GM06990 (cell line): ENCODE measurements around the gene ART5.

Experiments
- DNase-seq: peaks from one replicate; pipeline ENCODE4 v3.0.0-alpha.2; 2011; ENCODE audit not compliant: insufficient read length; ENCODE audit errors: extremely low read depth
- H3K27me3 ChIP-seq: replicated peaks from 2 replicates; pipeline ENCODE4 v1.6.0; 2011; ENCODE audit warnings: low read length; ENCODE audit not compliant: control insufficient read depth, insufficient read depth
- H3K36me3 ChIP-seq: 2 replicates; pipeline ENCODE4 v1.5.1; 2011; ENCODE audit warnings: low read length; ENCODE audit not compliant: control insufficient read depth, insufficient read depth
- H3K4me3 ChIP-seq: replicated peaks from 2 replicates; pipeline ENCODE4 v1.5.1; 2011; ENCODE audit warnings: low read depth, mild to moderate bottlenecking, control low read depth, low read length
- CTCF ChIP-seq: IDR thresholded peaks from 2 replicates; pipeline ENCODE4 v1.5.1; 2011; ENCODE audit warnings: low read length, control low read depth, mild to moderate bottlenecking, inconsistent platforms; ENCODE audit not compliant: insufficient read depth, poor library complexity, severe bottlenecking

The ART5 gene

GRCh38 chr11:3669128-3669527, 27.3 kb upstream of the ART5 start:
- Histone ChIP-seq H3K4me3 (no peak overlapping the region), H3K27me3 (no peaks in the 10 kb centered on the region), H3K36me3 (peaks cover 30% of the 10 kb centered on the region)
- DNase-seq, result no peak
- no peak for TF ChIP-seq CTCF

GRCh38 chr11:3667149-3668035, 25.6 kb upstream of the ART5 start:
- DNase-seq, result no peak
- H3K4me3 ChIP-seq, result no peak overlapping the region
- no peaks in the 10 kb centered on the region for H3K27me3 ChIP-seq
- TF ChIP-seq CTCF, result no peak
- peaks cover 30% of the 10 kb centered on the region for H3K36me3 ChIP-seq

GRCh38 chr11:3666023-3666530, 24.3 kb upstream of the ART5 start:
- no peak for DNase-seq
- Histone ChIP-seq H3K27me3 (no peaks in the 10 kb centered on the region), H3K36me3 (peaks cover 25% of the 10 kb centered on the region), H3K4me3 (no peak overlapping the region)
- no peak for TF ChIP-seq CTCF

GRCh38 chr11:3665336-3666022, 23.7 kb upstream of the ART5 start:
- no peak for TF ChIP-seq CTCF
- no peak overlapping the region for H3K4me3 ChIP-seq
- peaks cover 24% of the 10 kb centered on the region for H3K36me3 ChIP-seq
- DNase-seq, result no peak
- H3K27me3 ChIP-seq, result no peaks in the 10 kb centered on the region

GRCh38 chr11:3664032-3664630, 22.3 kb upstream of the ART5 start:
- Histone ChIP-seq H3K4me3 (no peak overlapping the region), H3K36me3 (peaks cover 18% of the 10 kb centered on the region), H3K27me3 (no peaks in the 10 kb centered on the region)
- no peak for TF ChIP-seq CTCF
- DNase-seq, result no peak
